ENCODE data around the gene RTL5. TPM values are rescaled to one million over a fixed set of nuclear protein-coding genes. Genes with fewer than 3 reads are reported as not detected.

RTL5 gene
- total and polyA plus RNA-seq, 9 donors, result 3.6 to 17.6 (median 14.4) TPM

GRCh38 chrX:72095370-72095769, 36.3 kb downstream of the RTL5 start:
- no peaks in the 10 kb centered on the region for H3K4me1 ChIP-seq (ENCODE audit: insufficient read depth)
- H3K27ac ChIP-seq, result no peak overlapping the region
- WGBS, 3 donors, result 43 to 48% (median 47%) methylated on average over 2 of the region's 2 CpGs
- no peak for TF ChIP-seq POLR2A (IDR thresholded peaks at IDR 0.05)
- TF ChIP-seq CTCF (IDR thresholded peaks at IDR 0.05), result no peak
- TF ChIP-seq EP300 (IDR thresholded peaks at IDR 0.05), result no peak
- H3K36me3 ChIP-seq, result no peaks in the 10 kb centered on the region
- no peaks in the 10 kb centered on the region for H3K9me3 ChIP-seq
- H3K27me3 ChIP-seq, result no peaks in the 10 kb centered on the region
- intact Hi-C loops (cut with DNase I), result no loop called here
- no peak overlapping the region for H3K4me3 ChIP-seq
- no peak for DNase-seq

- Histone ChIP-seq H3K9me3 (no peaks in the 10 kb centered on the region), H3K27me3 (no peaks in the 10 kb centered on the region), H3K4me3 (no peak overlapping the region), H3K36me3 (no peaks in the 10 kb centered on the region), H3K27ac (no peak overlapping the region), H3K4me1 (ENCODE audit: insufficient read depth) (no peaks in the 10 kb centered on the region)
- TF ChIP-seq EP300 (IDR thresholded peaks at IDR 0.05) (no peak), POLR2A (IDR thresholded peaks at IDR 0.05) (no peak), CTCF (IDR thresholded peaks at IDR 0.05) (no peak)
- peak in 4 of 5 donors; percentile 16 to 62 (median 38) for DNase-seq
- WGBS, 3 donors, result 33 to 43% (median 37%) methylated on average over 4 of the region's 4 CpGs
- intact Hi-C loops (cut with DNase I), result no loop called here
These were observed 36.8 kb downstream of the RTL5 start for GRCh38 chrX:72094894-72095293.

- TF ChIP-seq CTCF (IDR thresholded peaks at IDR 0.05) (no peak), EP300 (IDR thresholded peaks at IDR 0.05) (no peak), POLR2A (IDR thresholded peaks at IDR 0.05) (no peak)
- DNase-seq, result no peak
- intact Hi-C loops (cut with DNase I), result no loop called here
- Histone ChIP-seq H3K36me3 (no peaks in the 10 kb centered on the region), H3K27me3 (no peaks in the 10 kb centered on the region), H3K27ac (no peak overlapping the region), H3K4me1 (ENCODE audit: insufficient read depth) (no peaks in the 10 kb centered on the region), H3K4me3 (no peak overlapping the region), H3K9me3 (no peaks in the 10 kb centered on the region)
- 66 to 81% (median 71%) methylated on average over 3 of the region's 3 CpGs for WGBS, 3 donors
These were observed 42.5 kb downstream of the RTL5 start for GRCh38 chrX:72089254-72089653.

GRCh38 chrX:72088761-72089160, 43.0 kb downstream of the RTL5 start:
- Histone ChIP-seq H3K9me3 (no peaks in the 10 kb centered on the region), H3K27me3 (no peaks in the 10 kb centered on the region), H3K36me3 (no peaks in the 10 kb centered on the region), H3K27ac (no peak overlapping the region), H3K4me1 (ENCODE audit: insufficient read depth) (no peaks in the 10 kb centered on the region), H3K4me3 (no peak overlapping the region)
- DNase-seq, result no peak
- TF ChIP-seq POLR2A (IDR thresholded peaks at IDR 0.05), result no peak
- intact Hi-C loops (cut with DNase I), result no loop called here
- WGBS, 3 donors, result 57 to 76% (median 69%) methylated on average over 6 of the region's 6 CpGs

- H3K4me1 ChIP-seq (ENCODE audit: insufficient read depth), result no peaks in the 10 kb centered on the region
- TF ChIP-seq EP300 (IDR thresholded peaks at IDR 0.05) (no peak), POLR2A (IDR thresholded peaks at IDR 0.05) (no peak), CTCF (IDR thresholded peaks at IDR 0.05) (no peak)
- 83 to 94% (median 91%) methylated on average over 1 of the region's 1 CpG for WGBS, 3 donors
- H3K36me3 ChIP-seq, result no peaks in the 10 kb centered on the region
- H3K9me3 ChIP-seq, result no peaks in the 10 kb centered on the region
- H3K27ac ChIP-seq, result no peak overlapping the region
- intact Hi-C loops (cut with DNase I), result no loop called here
- DNase-seq, result no peak
- no peak overlapping the region for H3K4me3 ChIP-seq
- no peaks in the 10 kb centered on the region for H3K27me3 ChIP-seq
These were observed 44.7 kb downstream of the RTL5 start for GRCh38 chrX:72086995-72087394.
